ENCODE results near the gene SIRT5. TPM values are rescaled to one million over a fixed set of nuclear protein-coding genes. Genes with fewer than 3 reads are reported as not detected.

SIRT5 gene
- polyA plus RNA-seq (2011; rRNA removed) (7.1 and 7.8 TPM in 2 replicates), polyA plus RNA-seq (2017; fragmentation: RNase III; extraction: RNeasy Plus Mini Kit Qiagen cat#74134 plus additional on column Dnase treatment) (4.9 to 6.0 TPM (median 5.1 TPM) in 3 replicates), polyA minus RNA-seq (2011; rRNA and poly(A)+ RNA removed) (4.4 and 4.9 TPM in 2 replicates)
- 3.5 and 3.9 TPM in 2 replicates for polyA plus RNA-seq (2012; cell fraction: cytosol; rRNA removed)
- 3.8 and 4.8 TPM in 2 replicates for polyA plus RNA-seq (2012; cell fraction: nucleus; rRNA removed)

DNA sequence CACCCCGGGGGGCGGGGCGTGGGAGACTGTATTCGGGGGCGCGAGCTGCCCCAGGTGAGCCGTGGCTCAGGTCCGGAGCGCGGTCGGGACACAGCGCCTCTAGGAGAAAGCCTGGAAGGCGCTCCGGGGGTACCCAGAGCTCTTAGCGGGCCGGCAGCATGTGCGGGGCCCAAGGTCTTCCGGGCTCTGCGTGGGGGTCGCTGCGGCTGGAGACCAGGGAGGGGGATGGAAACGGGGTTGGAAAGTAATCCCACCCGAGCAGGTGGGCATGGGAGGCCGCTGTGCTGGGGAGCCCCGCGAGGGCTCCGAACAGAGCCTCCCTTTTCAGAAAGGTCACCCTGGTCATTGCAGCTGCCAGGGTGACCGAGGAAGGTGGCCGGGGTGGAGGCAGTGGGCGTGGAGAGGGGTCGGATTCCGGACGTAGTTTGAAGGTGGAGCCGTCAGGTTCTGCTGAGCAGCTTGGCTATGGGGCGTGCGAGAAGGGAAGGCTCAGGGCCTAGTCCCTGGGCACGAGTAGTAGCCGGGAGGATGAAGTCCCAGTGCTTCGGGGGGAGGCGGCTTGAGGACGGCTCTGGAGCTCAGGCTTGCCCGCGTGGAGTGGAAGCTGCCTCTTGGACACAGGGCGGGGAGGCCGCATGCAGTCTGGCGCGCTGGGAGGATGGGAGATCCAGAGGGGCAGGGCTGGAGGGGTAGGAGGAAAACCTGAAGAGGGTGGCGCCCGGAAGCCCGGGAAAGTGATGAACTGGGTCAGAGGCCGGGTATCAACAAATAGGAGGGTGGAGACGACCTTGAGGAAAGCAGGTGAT lies at the start of gene SIRT5:
TSS of gene SIRT5 (plus strand) at position 31 of the 806 bp plus-strand sequence. CDS start 9,510 bp downstream, outside the sequence.
- no peak for FAIRE-seq
- CTCF ChIA-PET, result interaction anchor here (0.6 to 2.3 kb wide), 34 partner anchors 9 to 637 kb away, joined by 3 to 12 read pairs (median 4); partner anchors contain the start of genes GFOD1 and NOL7
- ATAC-seq, result peak; percentile 94 to 95
- POLR2A ChIA-PET, result interaction anchor here (0.6 to 2.9 kb wide), 17 partner anchors 11 to 272 kb away, joined by 3 to 40 read pairs (median 4); partner anchors contain the start of genes GFOD1, NOL7, RANBP9 and TBC1D7
- TF ChIP-seq EP300 (IDR thresholded peaks at IDR 0.05), result no peak
- peak in 1 of 2 experiments; percentile 83; a peak in 3 of 5 replicates for TF ChIP-seq JUN (IDR thresholded peaks at IDR 0.05)
- TF ChIP-seq NR3C1 (IDR thresholded peaks at IDR 0.05), result no peak
- no peak for TF ChIP-seq RCOR1 (IDR thresholded peaks at IDR 0.05; ENCODE audit: low read depth, low read length)
- TF ChIP-seq ZC3H11A (IDR thresholded peaks at IDR 0.05), result no peak
- peak; percentile 80 for TF ChIP-seq MYC (IDR thresholded peaks at IDR 0.05; ENCODE audit: borderline replicate concordance, low read length)
- TF ChIP-seq, protein P1, sequence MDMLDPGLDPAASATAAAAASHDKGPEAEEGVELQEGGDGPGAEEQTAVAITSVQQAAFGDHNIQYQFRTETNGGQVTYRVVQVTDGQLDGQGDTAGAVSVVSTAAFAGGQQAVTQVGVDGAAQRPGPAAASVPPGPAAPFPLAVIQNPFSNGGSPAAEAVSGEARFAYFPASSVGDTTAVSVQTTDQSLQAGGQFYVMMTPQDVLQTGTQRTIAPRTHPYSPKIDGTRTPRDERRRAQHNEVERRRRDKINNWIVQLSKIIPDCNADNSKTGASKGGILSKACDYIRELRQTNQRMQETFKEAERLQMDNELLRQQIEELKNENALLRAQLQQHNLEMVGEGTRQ (IDR thresholded peaks at IDR 0.05), result no peak
- no peak for TF ChIP-seq TP53 (CRISPR knock-in tag; IDR thresholded peaks at IDR 0.05)
- TF ChIP-seq EHMT2 (IDR thresholded peaks at IDR 0.05; ENCODE audit: low read depth), result no peak
- TF ChIP-seq RFX5 (IDR thresholded peaks at IDR 0.05), result no peak
- TF ChIP-seq, protein P2, sequence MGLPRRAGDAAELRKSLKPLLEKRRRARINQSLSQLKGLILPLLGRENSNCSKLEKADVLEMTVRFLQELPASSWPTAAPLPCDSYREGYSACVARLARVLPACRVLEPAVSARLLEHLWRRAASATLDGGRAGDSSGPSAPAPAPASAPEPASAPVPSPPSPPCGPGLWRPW (IDR thresholded peaks at IDR 0.05), result no peak
- no peak for TF ChIP-seq CHD4 (IDR thresholded peaks at IDR 0.05; ENCODE audit: borderline replicate concordance)
- no peak for TF ChIP-seq RARB (CRISPR knock-in tag; IDR thresholded peaks at IDR 0.05)
- TF ChIP-seq ESRRA (IDR thresholded peaks at IDR 0.05; ENCODE audit: borderline replicate concordance, low read length), result peak; percentile 93; the same call in 1 of the 2 replicates
- no peak for TF ChIP-seq KDM5A (IDR thresholded peaks at IDR 0.05)
- no peak for TF ChIP-seq CBX8 (IDR thresholded peaks at IDR 0.05)
- no peak for TF ChIP-seq HOXA7 (CRISPR knock-in tag; IDR thresholded peaks at IDR 0.05)
- TF ChIP-seq NPAS2 (CRISPR knock-in tag; IDR thresholded peaks at IDR 0.05; ENCODE audit: borderline replicate concordance), result no peak
- TF ChIP-seq BHLHE40 (IDR thresholded peaks at IDR 0.05; ENCODE audit: low read depth, low read length), result no peak
- no peak for TF ChIP-seq HMGXB4 (CRISPR knock-in tag; IDR thresholded peaks at IDR 0.05; ENCODE audit: borderline replicate concordance)
- TF ChIP-seq, protein P3, sequence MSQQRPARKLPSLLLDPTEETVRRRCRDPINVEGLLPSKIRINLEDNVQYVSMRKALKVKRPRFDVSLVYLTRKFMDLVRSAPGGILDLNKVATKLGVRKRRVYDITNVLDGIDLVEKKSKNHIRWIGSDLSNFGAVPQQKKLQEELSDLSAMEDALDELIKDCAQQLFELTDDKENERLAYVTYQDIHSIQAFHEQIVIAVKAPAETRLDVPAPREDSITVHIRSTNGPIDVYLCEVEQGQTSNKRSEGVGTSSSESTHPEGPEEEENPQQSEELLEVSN (IDR thresholded peaks at IDR 0.05; ENCODE audit: borderline replicate concordance, low read depth), result peak; percentile 71; the same call in 1 of the 2 replicates
- 0 out of 2 replicates have a peak, but pooled peaks have one; percentile 51 for TF ChIP-seq FOSB (CRISPR knock-in tag; IDR thresholded peaks at IDR 0.05)
- no peak for TF ChIP-seq SMC3 (IDR thresholded peaks at IDR 0.05)
- no peak for TF ChIP-seq HDAC2 (IDR thresholded peaks at IDR 0.05)
- peak; percentile 51 for TF ChIP-seq PHF8 (IDR thresholded peaks at IDR 0.05; ENCODE audit: borderline replicate concordance, low read depth)
- no peak for TF ChIP-seq CHD2 (IDR thresholded peaks at IDR 0.05; ENCODE audit: low read length, partially characterized antibody)
- no peak for TF ChIP-seq HOXB5 (CRISPR knock-in tag; IDR thresholded peaks at IDR 0.05)
- TF ChIP-seq TFCP2L1 (CRISPR knock-in tag; IDR thresholded peaks at IDR 0.05), result 0 out of 2 replicates have a peak, but pooled peaks have one; percentile 17
- TF ChIP-seq POLR2A (IDR thresholded peaks at IDR 0.05; ENCODE audit: low read length), result peak; percentile 58
- TF ChIP-seq GATA3 (IDR thresholded peaks at IDR 0.05; ENCODE audit: borderline replicate concordance), result no peak
- TF ChIP-seq, protein P4, sequence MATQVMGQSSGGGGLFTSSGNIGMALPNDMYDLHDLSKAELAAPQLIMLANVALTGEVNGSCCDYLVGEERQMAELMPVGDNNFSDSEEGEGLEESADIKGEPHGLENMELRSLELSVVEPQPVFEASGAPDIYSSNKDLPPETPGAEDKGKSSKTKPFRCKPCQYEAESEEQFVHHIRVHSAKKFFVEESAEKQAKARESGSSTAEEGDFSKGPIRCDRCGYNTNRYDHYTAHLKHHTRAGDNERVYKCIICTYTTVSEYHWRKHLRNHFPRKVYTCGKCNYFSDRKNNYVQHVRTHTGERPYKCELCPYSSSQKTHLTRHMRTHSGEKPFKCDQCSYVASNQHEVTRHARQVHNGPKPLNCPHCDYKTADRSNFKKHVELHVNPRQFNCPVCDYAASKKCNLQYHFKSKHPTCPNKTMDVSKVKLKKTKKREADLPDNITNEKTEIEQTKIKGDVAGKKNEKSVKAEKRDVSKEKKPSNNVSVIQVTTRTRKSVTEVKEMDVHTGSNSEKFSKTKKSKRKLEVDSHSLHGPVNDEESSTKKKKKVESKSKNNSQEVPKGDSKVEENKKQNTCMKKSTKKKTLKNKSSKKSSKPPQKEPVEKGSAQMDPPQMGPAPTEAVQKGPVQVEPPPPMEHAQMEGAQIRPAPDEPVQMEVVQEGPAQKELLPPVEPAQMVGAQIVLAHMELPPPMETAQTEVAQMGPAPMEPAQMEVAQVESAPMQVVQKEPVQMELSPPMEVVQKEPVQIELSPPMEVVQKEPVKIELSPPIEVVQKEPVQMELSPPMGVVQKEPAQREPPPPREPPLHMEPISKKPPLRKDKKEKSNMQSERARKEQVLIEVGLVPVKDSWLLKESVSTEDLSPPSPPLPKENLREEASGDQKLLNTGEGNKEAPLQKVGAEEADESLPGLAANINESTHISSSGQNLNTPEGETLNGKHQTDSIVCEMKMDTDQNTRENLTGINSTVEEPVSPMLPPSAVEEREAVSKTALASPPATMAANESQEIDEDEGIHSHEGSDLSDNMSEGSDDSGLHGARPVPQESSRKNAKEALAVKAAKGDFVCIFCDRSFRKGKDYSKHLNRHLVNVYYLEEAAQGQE (IDR thresholded peaks at IDR 0.05), result no peak
- TF ChIP-seq ZFP36 (IDR thresholded peaks at IDR 0.05; ENCODE audit: borderline replicate concordance, partially characterized antibody), result no peak
- TF ChIP-seq MAX (IDR thresholded peaks at IDR 0.05), result peak; percentile 70
- TF ChIP-seq EHF (CRISPR knock-in tag; IDR thresholded peaks at IDR 0.05), result no peak
- Histone ChIP-seq H3K4me3 (peak within 1 kb of the TSS; percentile 91), H3K27ac (peak within 1 kb of the TSS; percentile 99 to 100), H3K4me1 (peaks cover 6% of the 10 kb centered on the region; the same call in 1 of the 3 replicates), H3K4me2 (peak within 1 kb of the TSS; percentile 77), H3K9me3 (peaks cover 10% of the 10 kb centered on the region; the same call in 2 of the 3 replicates)
- DNase-seq (ENCODE audit: low read depth in 1 of 2, low spot score in 1 of 2), result peak; percentile 76 to 91
- under 1% methylated on average over 18 of the region's 52 CpGs for WGBS (ENCODE audit: missing lambda C conversion rate)

All from A549 (cell line).